GM12874 (cell line): ENCODE data around the gene OBP2A.

Experiments used
- CTCF ChIP-seq: IDR thresholded peaks from 2 replicates; pipeline ENCODE4 v1.5.1; 2011; ENCODE audit warnings: low read depth, mild to moderate bottlenecking, control low read depth, low read length, moderate library complexity; ENCODE audit not compliant: insufficient read depth

Gene OBP2A

GRCh38 chr9:135555203-135555602 lies 9.3 kb downstream of the OBP2A start:
- TF ChIP-seq CTCF: no peak

- no peak for TF ChIP-seq CTCF
These were observed 10.0 kb downstream of the OBP2A start for GRCh38 chr9:135555910-135556309.

GRCh38 chr9:135559606-135560005 lies 13.7 kb downstream of the OBP2A start:
- TF ChIP-seq CTCF: no peak

GRCh38 chr9:135561391-135562234 lies 15.7 kb downstream of the OBP2A start, which contains the start of gene PAEP:
Gene PAEP, plus strand, starts transcription at chr9:135561756.
- TF ChIP-seq CTCF: no peak

GRCh38 chr9:135562235-135562745 lies 16.4 kb downstream of the OBP2A start:
- no peak for TF ChIP-seq CTCF

- no peak for TF ChIP-seq CTCF
These were observed 17.1 kb downstream of the OBP2A start for GRCh38 chr9:135563039-135563476.

- no peak for TF ChIP-seq CTCF
These were observed 17.9 kb downstream of the OBP2A start for GRCh38 chr9:135563858-135564257.
